Keratinocyte (primary cell): ENCODE results near the gene FHIT.

ENCODE experiments used
- CTCF ChIP-seq, 3 experiments: IDR thresholded peaks in 1 of 3; conservative IDR thresholded peaks in 1 of 3; optimal IDR thresholded peaks in 1 of 3; 2 replicates in 2 of 3; 3 replicates in 1 of 3; pipeline versions ENCODE3 to v1.5.1; 2011; ENCODE audit warnings: low read length in 3 of 3, mild to moderate bottlenecking in 3 of 3, moderate library complexity in 2 of 3, control low read depth in 1 of 3, inconsistent platforms in 1 of 3; ENCODE audit not compliant: insufficient read depth in 2 of 3; ENCODE audit errors: extremely low read depth in 1 of 3
- EZH2 ChIP-seq: IDR thresholded peaks from one replicate; pipeline ENCODE4 v1.6.1; 2012; ENCODE audit warnings: inconsistent platforms, mild to moderate bottlenecking, low read length, moderate library complexity

GRCh38 chr3:59937201-59937600, 1314.1 kb downstream of the FHIT start:
- TF ChIP-seq CTCF (optimal IDR thresholded peaks at IDR 0.05 in 1 of 3, IDR thresholded peaks at IDR 0.05 in 1 of 3, conservative IDR thresholded peaks at IDR 0.05 in 1 of 3; ENCODE audit: extremely low read depth in 1 of 3, insufficient read depth in 2 of 3, low read length in 3 of 3): no peak
- TF ChIP-seq EZH2: no peak
